Sigmoid colon (tissue), 3 donors: ENCODE measurements around the gene CSNK2A1.

Experiments used
- POLR2A ChIP-seq, 2 donors: fragments of 450-650 bp; IDR thresholded peaks; one replicate each; pipeline ENCODE4 v1.6.1; 2016; ENCODE audit warnings: antibody characterized with exemption in 2 of 2, mild to moderate bottlenecking in 2 of 2, moderate library complexity in 2 of 2
- TF ChIP-seq, protein P1 (sequence below), 4 experiments: fragments of 450-650 bp in 3 of 4; fragments of 200-600 bp in 1 of 4; IDR thresholded peaks; one replicate each; pipeline ENCODE4 v1.5.1; 2016 to 2019; ENCODE audit warnings: antibody characterized with exemption in 4 of 4, mild to moderate bottlenecking in 3 of 4, moderate library complexity in 2 of 4

DNA sequence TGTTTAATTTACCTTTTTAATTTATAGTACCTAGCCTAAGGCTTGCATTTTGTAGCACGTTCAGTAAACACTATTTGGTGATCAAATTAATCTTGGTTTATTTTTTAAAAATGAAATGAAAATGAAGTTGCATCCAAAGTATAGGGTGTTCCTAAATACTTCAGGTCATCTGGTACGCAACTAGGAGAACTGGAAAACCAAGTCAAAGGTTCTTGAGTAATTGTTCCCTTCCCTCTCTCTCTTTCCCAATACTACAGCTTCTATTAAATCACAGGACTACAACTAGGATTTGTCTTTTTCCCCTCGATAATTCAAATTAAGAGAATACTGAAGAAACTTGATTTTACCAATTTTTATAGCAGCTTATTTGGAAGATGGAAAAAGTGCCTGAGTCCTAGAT lies 27.9 kb downstream of the CSNK2A1 start:
- TF ChIP-seq, protein P1, sequence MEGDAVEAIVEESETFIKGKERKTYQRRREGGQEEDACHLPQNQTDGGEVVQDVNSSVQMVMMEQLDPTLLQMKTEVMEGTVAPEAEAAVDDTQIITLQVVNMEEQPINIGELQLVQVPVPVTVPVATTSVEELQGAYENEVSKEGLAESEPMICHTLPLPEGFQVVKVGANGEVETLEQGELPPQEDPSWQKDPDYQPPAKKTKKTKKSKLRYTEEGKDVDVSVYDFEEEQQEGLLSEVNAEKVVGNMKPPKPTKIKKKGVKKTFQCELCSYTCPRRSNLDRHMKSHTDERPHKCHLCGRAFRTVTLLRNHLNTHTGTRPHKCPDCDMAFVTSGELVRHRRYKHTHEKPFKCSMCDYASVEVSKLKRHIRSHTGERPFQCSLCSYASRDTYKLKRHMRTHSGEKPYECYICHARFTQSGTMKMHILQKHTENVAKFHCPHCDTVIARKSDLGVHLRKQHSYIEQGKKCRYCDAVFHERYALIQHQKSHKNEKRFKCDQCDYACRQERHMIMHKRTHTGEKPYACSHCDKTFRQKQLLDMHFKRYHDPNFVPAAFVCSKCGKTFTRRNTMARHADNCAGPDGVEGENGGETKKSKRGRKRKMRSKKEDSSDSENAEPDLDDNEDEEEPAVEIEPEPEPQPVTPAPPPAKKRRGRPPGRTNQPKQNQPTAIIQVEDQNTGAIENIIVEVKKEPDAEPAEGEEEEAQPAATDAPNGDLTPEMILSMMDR (IDR thresholded peaks at IDR 0.05), result no peak
- no peak for TF ChIP-seq POLR2A (IDR thresholded peaks at IDR 0.05)
